Mesodermal cell (in vitro differentiated cells): ENCODE measurements around the gene DPH7.
"Not testable (repeated sequence)": the region's sequence is repeated elsewhere in the genome, so short reads cannot be mapped to it uniquely, and the experiment has no call there.

Experiments used
- H3K27ac ChIP-seq: 2 replicates; pipeline ENCODE4 v1.7.0; 2013; ENCODE audit warnings: mild to moderate bottlenecking, low read depth, low read length, moderate library complexity; ENCODE audit not compliant: severe bottlenecking
- H3K36me3 ChIP-seq: 2 replicates; pipeline ENCODE4 v1.7.1; 2013; ENCODE audit warnings: mild to moderate bottlenecking, low read length, moderate library complexity; ENCODE audit not compliant: control insufficient read depth, insufficient read depth
- H3K4me1 ChIP-seq: one replicate; pipeline ENCODE4 v1.7.1; 2013; ENCODE audit warnings: mild to moderate bottlenecking, low read length; ENCODE audit not compliant: insufficient read depth, control insufficient read depth, poor library complexity, severe bottlenecking
- H3K4me3 ChIP-seq: 2 replicates; pipeline ENCODE4 v1.7.0; 2013; ENCODE audit warnings: low read length, control low read depth, mild to moderate bottlenecking; ENCODE audit not compliant: insufficient read depth, poor library complexity, severe bottlenecking; ENCODE audit errors: extremely low read depth
- H3K9me3 ChIP-seq: 2 replicates; pipeline ENCODE4 v1.7.1; 2013; ENCODE audit warnings: mild to moderate bottlenecking, low read length, moderate library complexity; ENCODE audit not compliant: control insufficient read depth
- WGBS, 2 experiments: methylation state at CpG; one replicate each; pipeline ENCODE4 v1.1.5; 2013; ENCODE audit warnings: missing lambda C conversion rate in 2 of 2; ENCODE audit not compliant: insufficient coverage in 2 of 2; 5-methylcytosine and 5-hydroxymethylcytosine counted together

The DPH7 gene

GRCh38 chr9:137515338-137515724 lies 63.4 kb downstream of the DPH7 start:
- no peaks in the 10 kb centered on the region for H3K4me1 ChIP-seq
- H3K27ac ChIP-seq = no peak overlapping the region
- no peaks in the 10 kb centered on the region for H3K9me3 ChIP-seq
- no peaks in the 10 kb centered on the region for H3K36me3 ChIP-seq
- no peak overlapping the region for H3K4me3 ChIP-seq
- WGBS, 2 experiments = 88 to 89% methylated on average over 20 to 22 of the region's 23 CpGs

GRCh38 chr9:137514691-137515337 lies 63.9 kb downstream of the DPH7 start:
- no peaks in the 10 kb centered on the region for H3K36me3 ChIP-seq
- no peaks in the 10 kb centered on the region for H3K9me3 ChIP-seq
- no peak overlapping the region for H3K27ac ChIP-seq
- H3K4me1 ChIP-seq = no peaks in the 10 kb centered on the region
- no peak overlapping the region for H3K4me3 ChIP-seq
- 85 to 92% methylated on average over 26 to 27 of the region's 30 CpGs for WGBS, 2 experiments

- WGBS, 2 experiments = 88 to 92% methylated on average over 29 to 30 of the region's 42 CpGs
- H3K4me3 ChIP-seq, H3K4me1 ChIP-seq, H3K36me3 ChIP-seq, H3K9me3 ChIP-seq, H3K27ac ChIP-seq: not testable (repeated sequence)
Observed at GRCh38 chr9:137513801-137514570, 64.7 kb downstream of the DPH7 start.

GRCh38 chr9:137513136-137513535 lies 65.6 kb downstream of the DPH7 start:
- 87% methylated on average over 4 of the region's 5 CpGs; no CpG with 5 or more reads in 1 of the 2 experiments for WGBS, 2 experiments
- H3K27ac ChIP-seq, H3K4me3 ChIP-seq, H3K36me3 ChIP-seq, H3K4me1 ChIP-seq, H3K9me3 ChIP-seq: not testable (repeated sequence)

- H3K27ac ChIP-seq = no peak overlapping the region
- WGBS, 2 experiments = 94 to 96% methylated on average over 24 of the region's 25 CpGs
- H3K36me3 ChIP-seq = no peaks in the 10 kb centered on the region
- H3K9me3 ChIP-seq = no peaks in the 10 kb centered on the region
- H3K4me3 ChIP-seq = no peak overlapping the region
- H3K4me1 ChIP-seq = no peaks in the 10 kb centered on the region
Observed at GRCh38 chr9:137511758-137512463, 66.8 kb downstream of the DPH7 start.

- 96 to 98% methylated on average over 20 to 22 of the region's 22 CpGs for WGBS, 2 experiments
- not testable (repeated sequence) for H3K27ac ChIP-seq, H3K4me3 ChIP-seq, H3K9me3 ChIP-seq, H3K4me1 ChIP-seq, H3K36me3 ChIP-seq
Observed at GRCh38 chr9:137511126-137511525, 67.6 kb downstream of the DPH7 start.

- H3K27ac ChIP-seq = no peak overlapping the region
- H3K9me3 ChIP-seq = no peaks in the 10 kb centered on the region
- H3K4me1 ChIP-seq = no peaks in the 10 kb centered on the region
- no peaks in the 10 kb centered on the region for H3K36me3 ChIP-seq
- no peak overlapping the region for H3K4me3 ChIP-seq
- 85 to 89% methylated on average over 14 of the region's 14 CpGs for WGBS, 2 experiments
Observed at GRCh38 chr9:137509198-137509597, 69.5 kb downstream of the DPH7 start.

- no peak overlapping the region for H3K27ac ChIP-seq
- H3K4me1 ChIP-seq = no peaks in the 10 kb centered on the region
- whole genome bisulfite sequencing, 2 experiments = 93 to 95% methylated on average over 23 to 26 of the region's 26 CpGs
- H3K36me3 ChIP-seq = no peaks in the 10 kb centered on the region
- no peak overlapping the region for H3K4me3 ChIP-seq
- H3K9me3 ChIP-seq = no peaks in the 10 kb centered on the region
Observed at GRCh38 chr9:137506702-137507171, 72.0 kb downstream of the DPH7 start.

GRCh38 chr9:137506274-137506673 lies 72.5 kb downstream of the DPH7 start:
- WGBS, 2 experiments = 91 to 92% methylated on average over 13 to 14 of the region's 15 CpGs
- H3K4me3 ChIP-seq = no peak overlapping the region
- H3K27ac ChIP-seq = no peak overlapping the region
- no peaks in the 10 kb centered on the region for H3K9me3 ChIP-seq
- H3K4me1 ChIP-seq = no peaks in the 10 kb centered on the region
- H3K36me3 ChIP-seq = no peaks in the 10 kb centered on the region

- Histone ChIP-seq H3K27ac (no peak overlapping the region), H3K4me3 (no peak overlapping the region), H3K9me3 (no peaks in the 10 kb centered on the region), H3K36me3 (no peaks in the 10 kb centered on the region), H3K4me1 (no peaks in the 10 kb centered on the region)
- 93 to 94% methylated on average over 26 to 27 of the region's 28 CpGs for WGBS, 2 experiments
Observed at GRCh38 chr9:137505421-137506140, 73.1 kb downstream of the DPH7 start.
